Transverse colon (tissue), 4 donors: ENCODE results near the gene PRSS56. TPM values are rescaled to one million over a fixed set of nuclear protein-coding genes. Genes with fewer than 3 reads are reported as not detected.
A peak's percentile ranks its signal among the peaks of the same experiment; 100 is the strongest.
"Not testable (repeated sequence)": the region's sequence is repeated elsewhere in the genome, so short reads cannot be mapped to it uniquely, and the experiment has no call there.

Experiments used
- DNase-seq: peaks from one replicate; pipeline ENCODE4 v3.0.0-alpha.2; 2019
- H3K27ac ChIP-seq, 4 donors: fragments of 200-600 bp; sonication (generic); 2 replicates each; pipeline ENCODE4 v1.5.1; 2016 to 2018; ENCODE audit warnings: inconsistent platforms in 4 of 4
- H3K27me3 ChIP-seq: fragments of 200-600 bp; sonication (generic); 2 replicates; pipeline ENCODE4 v1.5.1; 2017; ENCODE audit warnings: inconsistent platforms
- H3K36me3 ChIP-seq, 4 donors: fragments of 200-600 bp; sonication (generic); 2 replicates each; pipeline ENCODE4 v1.5.1; 2017 to 2019; ENCODE audit warnings: inconsistent platforms in 4 of 4
- H3K4me1 ChIP-seq, 4 donors: fragments of 200-600 bp; sonication (generic); 2 replicates each; pipeline ENCODE4 v1.5.1; 2017 to 2020; ENCODE audit warnings: inconsistent platforms in 4 of 4
- H3K4me3 ChIP-seq, 4 donors: fragments of 200-600 bp; sonication (generic); 1 replicate in 1 of 4; 2 replicates in 3 of 4; pipeline versions ENCODE4 v1.5.1 to v1.6.1; 2017 to 2019; ENCODE audit warnings: inconsistent platforms in 4 of 4
- H3K9me3 ChIP-seq, 2 donors: fragments of 200-600 bp; sonication (generic); 2 replicates each; pipeline ENCODE4 v1.5.1; 2017 to 2019; ENCODE audit warnings: inconsistent platforms in 2 of 2
- EP300 ChIP-seq: sonication (generic); formaldehyde crosslinking; IDR thresholded peaks from one replicate; pipeline ENCODE4 v1.6.1; 2017; ENCODE audit warnings: antibody characterized with exemption, low read depth
- POLR2A ChIP-seq: fragments of 450-650 bp; IDR thresholded peaks from one replicate; pipeline ENCODE4 v1.6.1; 2016; ENCODE audit warnings: antibody characterized with exemption, mild to moderate bottlenecking, moderate library complexity
- POLR2AphosphoS5 ChIP-seq, 3 donors: sonication (generic); formaldehyde crosslinking; IDR thresholded peaks; one replicate each; pipeline ENCODE4 v1.6.1; 2016; ENCODE audit warnings: antibody characterized with exemption in 3 of 3
- WGBS, 2 donors: methylation state at CpG; one replicate each; pipeline ENCODE4 v1.1.5; 2018; ENCODE audit warnings: low coverage in 1 of 2; 5-methylcytosine and 5-hydroxymethylcytosine counted together
- in situ Hi-C, 4 donors: fragments of 200-750 bp; cut with MboI; loops; one replicate each; pipeline versions ENCODE4 v1.15.0 to v1.15.1; 2017; ENCODE audit warnings: low sequenced_read_pairs in 3 of 4, low pct_ligation_motif_present in 1 of 4, low pct_unique_long_range_greater_than_20kb in 1 of 4
- intact Hi-C: fragments of 100-400 bp; cut with DNase I; formaldehyde crosslinking; loops from one replicate; pipeline ENCODE4 v1.15.1; 2023; ENCODE audit warnings: low total_unique reads
- total RNA-seq, 4 donors: library from RNA; depleted of rRNA; stranded (reverse); fragments of >200 nt; gene quantifications; one replicate each; pipeline ENCODE4 v1.1.0, GENCODE V29; 2016
- TF ChIP-seq, protein P1 (sequence below), 5 experiments: fragments of 200-600 bp in 3 of 5; fragments of 450-650 bp in 2 of 5; sonication (generic) in 3 of 5; IDR thresholded peaks; 1 replicate in 2 of 5; 2 replicates in 3 of 5; pipeline ENCODE4 v1.5.1; 2016 to 2017; ENCODE audit warnings: antibody characterized with exemption in 5 of 5, inconsistent platforms in 3 of 5, mild to moderate bottlenecking in 2 of 5, moderate library complexity in 1 of 5

PRSS56 gene
- total RNA-seq, 4 donors from 2014 or later = not detected

DNA sequence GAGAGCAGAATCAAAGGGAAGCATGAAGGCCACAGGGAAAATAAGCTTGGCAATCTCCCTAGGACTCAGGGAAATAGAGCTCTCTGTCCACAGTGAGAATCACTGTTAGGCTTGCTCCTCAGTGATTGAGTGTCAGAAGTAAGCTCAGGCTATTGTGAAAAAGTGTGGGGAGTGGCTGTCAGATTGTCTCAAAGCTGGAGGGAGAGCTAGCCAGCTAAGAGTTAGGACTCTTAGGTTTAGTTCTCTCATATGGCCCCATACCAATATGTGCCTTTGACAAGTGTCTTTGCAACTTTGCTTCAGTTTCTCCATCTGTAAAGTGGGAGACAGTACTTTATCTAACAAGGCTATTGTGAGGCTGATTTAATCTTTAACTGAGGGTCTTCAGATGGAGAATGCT, 47.5 kb downstream of the PRSS56 start:
- Histone ChIP-seq H3K4me3 (no peak overlapping the region), H3K9me3 (no peaks in the 10 kb centered on the region), H3K27ac (peak overlapping the region in 1 of 4 donors; percentile 6), H3K27me3 (no peaks in the 10 kb centered on the region), H3K4me1 (peaks cover 0 to 24% (median 10%) of the 10 kb centered on the region in 4 donors), H3K36me3 (peaks cover 0 to 80% (median 29%) of the 10 kb centered on the region in 4 donors)
- no peak for TF ChIP-seq POLR2AphosphoS5 (IDR thresholded peaks at IDR 0.05)
- TF ChIP-seq, protein P1, sequence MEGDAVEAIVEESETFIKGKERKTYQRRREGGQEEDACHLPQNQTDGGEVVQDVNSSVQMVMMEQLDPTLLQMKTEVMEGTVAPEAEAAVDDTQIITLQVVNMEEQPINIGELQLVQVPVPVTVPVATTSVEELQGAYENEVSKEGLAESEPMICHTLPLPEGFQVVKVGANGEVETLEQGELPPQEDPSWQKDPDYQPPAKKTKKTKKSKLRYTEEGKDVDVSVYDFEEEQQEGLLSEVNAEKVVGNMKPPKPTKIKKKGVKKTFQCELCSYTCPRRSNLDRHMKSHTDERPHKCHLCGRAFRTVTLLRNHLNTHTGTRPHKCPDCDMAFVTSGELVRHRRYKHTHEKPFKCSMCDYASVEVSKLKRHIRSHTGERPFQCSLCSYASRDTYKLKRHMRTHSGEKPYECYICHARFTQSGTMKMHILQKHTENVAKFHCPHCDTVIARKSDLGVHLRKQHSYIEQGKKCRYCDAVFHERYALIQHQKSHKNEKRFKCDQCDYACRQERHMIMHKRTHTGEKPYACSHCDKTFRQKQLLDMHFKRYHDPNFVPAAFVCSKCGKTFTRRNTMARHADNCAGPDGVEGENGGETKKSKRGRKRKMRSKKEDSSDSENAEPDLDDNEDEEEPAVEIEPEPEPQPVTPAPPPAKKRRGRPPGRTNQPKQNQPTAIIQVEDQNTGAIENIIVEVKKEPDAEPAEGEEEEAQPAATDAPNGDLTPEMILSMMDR (IDR thresholded peaks at IDR 0.05) = no peak
- no peak for TF ChIP-seq EP300
- TF ChIP-seq POLR2A = no peak
- in situ Hi-C loops (no loop called here), intact Hi-C loops (no loop called here)
- no peak for DNase-seq

DNA sequence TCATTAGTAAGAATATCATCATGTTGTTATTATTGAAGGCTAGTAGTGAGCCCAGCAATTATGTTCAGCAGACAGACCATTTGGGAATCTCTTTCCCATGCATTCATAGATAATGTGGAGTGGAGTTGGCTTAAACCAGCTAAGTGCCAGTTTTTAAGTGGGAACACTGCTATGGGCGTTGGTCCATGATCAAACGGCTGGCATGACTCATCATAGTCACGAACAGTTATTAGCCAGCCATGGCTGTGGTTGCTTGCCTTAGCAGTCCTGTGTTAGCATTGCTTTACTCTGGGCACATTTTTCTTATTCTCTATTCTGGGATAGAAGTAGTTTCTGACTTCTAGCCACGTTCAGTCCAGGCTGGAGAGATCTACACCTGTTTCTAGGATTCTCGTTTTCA, 48.0 kb downstream of the PRSS56 start:
- peaks cover 0 to 77% (median 29%) of the 10 kb centered on the region in 4 donors for H3K36me3 ChIP-seq
- in situ Hi-C loops = no loop called here
- H3K9me3 ChIP-seq = no peaks in the 10 kb centered on the region
- DNase-seq = no peak
- TF ChIP-seq POLR2AphosphoS5 (IDR thresholded peaks at IDR 0.05) = no peak
- H3K27ac ChIP-seq = peak overlapping the region in 2 of 4 donors; percentile 12 to 14
- WGBS, 2 donors = 48 to 57% methylated on average over 5 of the region's 5 CpGs
- intact Hi-C loops = no loop called here
- no peaks in the 10 kb centered on the region for H3K27me3 ChIP-seq
- H3K4me1 ChIP-seq = peaks cover 0 to 27% (median 11%) of the 10 kb centered on the region in 4 donors
- H3K4me3 ChIP-seq = no peak overlapping the region

DNA sequence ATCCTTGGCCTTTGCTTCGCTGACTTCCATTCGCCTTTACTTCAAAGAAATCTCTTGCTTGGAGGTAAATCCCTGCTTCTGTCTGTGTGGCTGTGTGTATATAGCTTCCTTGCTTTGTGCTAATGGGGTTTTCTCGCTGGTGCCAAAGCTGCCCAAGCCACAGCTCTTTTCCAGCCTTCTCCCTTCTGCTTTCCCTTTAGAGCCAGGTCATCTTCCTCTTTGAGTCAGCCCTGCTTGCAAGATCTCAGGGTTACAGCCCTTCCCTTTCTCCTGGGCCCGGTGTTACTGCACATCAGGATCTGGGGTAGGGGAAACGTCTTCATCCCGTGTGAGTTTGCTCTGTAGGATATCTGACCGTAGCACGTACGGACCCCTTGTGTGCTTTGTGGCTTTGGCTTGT, 49.4 kb downstream of the PRSS56 start:
- no peak overlapping the region for H3K4me3 ChIP-seq
- H3K36me3 ChIP-seq = peaks cover 0 to 77% (median 26%) of the 10 kb centered on the region in 4 donors
- H3K4me1 ChIP-seq = peaks cover 0 to 27% (median 13%) of the 10 kb centered on the region in 4 donors
- WGBS, 2 donors = 98 to 100% methylated on average over 1 to 9 of the region's 9 CpGs
- in situ Hi-C loops = no loop called here
- intact Hi-C loops = no loop called here
- H3K27ac ChIP-seq = no peak overlapping the region
- no peaks in the 10 kb centered on the region for H3K27me3 ChIP-seq
- DNase-seq = no peak
- TF ChIP-seq POLR2A (no peak), POLR2AphosphoS5 (IDR thresholded peaks at IDR 0.05) (no peak), EP300 (no peak)
- TF ChIP-seq, protein P1 (IDR thresholded peaks at IDR 0.05) = no peak
- H3K9me3 ChIP-seq = no peaks in the 10 kb centered on the region

DNA sequence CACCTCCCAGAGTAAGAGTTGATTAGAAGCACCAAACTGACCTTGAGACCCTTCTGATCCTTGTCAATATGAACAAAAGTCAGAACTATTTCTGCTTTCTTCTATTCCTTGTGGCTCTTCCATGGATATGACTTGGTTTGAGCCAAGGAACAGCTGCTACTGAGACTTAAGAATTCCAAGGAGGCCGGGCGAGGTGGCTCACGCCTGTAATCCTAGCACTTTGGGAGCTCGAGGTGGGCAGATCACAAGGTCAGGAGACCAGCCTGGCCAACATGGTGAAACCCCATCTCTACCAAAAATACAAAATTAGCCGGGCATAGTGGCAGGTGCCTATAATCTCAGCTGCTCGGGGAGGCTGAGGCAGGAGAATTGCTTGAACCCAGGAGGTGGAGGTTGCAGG, 50.3 kb downstream of the PRSS56 start:
- in situ Hi-C loops, DNase-seq, H3K9me3 ChIP-seq, H3K4me3 ChIP-seq, intact Hi-C loops, H3K27me3 ChIP-seq: not testable (repeated sequence)
- Histone ChIP-seq H3K36me3 (peaks cover 0 to 67% (median 21%) of the 10 kb centered on the region in 4 donors), H3K27ac (peak overlapping the region in 1 of 4 donors; percentile 13), H3K4me1 (peaks cover 0 to 27% (median 13%) of the 10 kb centered on the region in 4 donors)
- 100% methylated on average over 6 of the region's 6 CpGs; no CpG with 5 or more reads in 1 of the 2 donors for WGBS, 2 donors

DNA sequence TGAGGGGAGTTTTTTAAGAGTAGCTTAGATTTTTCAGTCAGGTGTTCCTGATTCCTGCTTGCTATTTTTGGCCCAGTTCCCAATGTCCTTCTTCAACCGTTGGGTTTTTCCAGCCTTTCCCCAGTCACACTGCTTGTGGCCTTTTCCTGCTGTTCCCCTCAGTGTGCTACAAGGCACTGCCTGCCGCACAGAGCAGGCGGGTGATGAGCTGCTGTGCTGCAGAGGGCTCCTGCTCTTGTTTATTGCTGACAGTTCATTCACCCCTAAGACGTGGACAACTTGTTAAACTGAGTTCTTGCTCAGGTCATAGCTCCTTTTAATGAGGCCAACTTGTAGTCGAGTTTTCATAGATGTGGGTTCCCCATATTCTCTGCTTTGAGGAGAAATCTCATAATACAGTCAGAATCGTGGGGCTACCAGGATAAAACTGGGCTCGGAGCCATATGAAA, 50.9 kb downstream of the PRSS56 start:
- Histone ChIP-seq H3K4me3 (no peak overlapping the region), H3K36me3 (peaks cover 0 to 62% (median 18%) of the 10 kb centered on the region in 4 donors), H3K9me3 (no peaks in the 10 kb centered on the region), H3K4me1 (peaks cover 0 to 27% (median 13%) of the 10 kb centered on the region in 4 donors), H3K27me3 (no peaks in the 10 kb centered on the region), H3K27ac (peak overlapping the region in 1 of 4 donors; percentile 13)
- DNase-seq = no peak
- intact Hi-C loops (no loop called here), in situ Hi-C loops (no loop called here)
- TF ChIP-seq, protein P1 (IDR thresholded peaks at IDR 0.05) = no peak
- TF ChIP-seq POLR2A = no peak
- TF ChIP-seq POLR2AphosphoS5 (IDR thresholded peaks at IDR 0.05) = no peak
- no peak for TF ChIP-seq EP300
- WGBS, 2 donors = 17 to 72% methylated on average over 1 to 7 of the region's 7 CpGs
